ENCODE results near the gene CBFA2T3. TPM values are rescaled to one million over a fixed set of nuclear protein-coding genes. Genes with fewer than 3 reads are reported as not detected.

Gene CBFA2T3
- total and polyA plus RNA-seq, 2 of the 13 experiments (the other 11 are each of a cell fraction or from before 2014, with no cell fraction given) = 0.05 TPM; not detected in 1

DNA sequence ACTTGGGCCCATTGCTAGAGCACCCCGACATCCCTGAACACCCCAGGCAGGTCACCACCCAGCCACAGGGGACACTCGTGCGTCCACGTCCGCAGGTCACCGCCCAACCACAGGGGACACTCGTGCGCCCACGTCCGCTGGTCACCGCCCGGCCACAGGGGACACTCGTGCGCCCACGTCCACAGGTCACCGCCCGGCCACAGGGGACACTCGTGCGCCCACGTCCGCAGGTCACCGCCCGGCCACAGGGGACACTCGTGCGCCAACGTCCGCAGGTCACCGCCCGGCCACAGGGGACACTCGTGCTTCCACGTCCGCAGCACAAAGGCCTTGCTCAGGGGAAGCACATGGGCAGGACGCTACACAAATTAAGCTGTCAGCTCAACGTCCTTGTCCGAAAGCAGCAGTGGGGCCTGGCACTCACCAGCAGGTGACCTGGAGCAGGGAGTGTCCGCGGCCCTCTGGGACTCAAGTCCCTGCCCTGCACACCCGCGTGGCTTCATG lies 137.9 kb downstream of the CBFA2T3 start:
- in situ Hi-C loops (cut with HindIII; ENCODE audit: extremely low pct_ligation_motif_present, low pct_unique_long_range_greater_than_20kb) = no loop called here
- Histone ChIP-seq H3K27me3 (ENCODE audit: control insufficient read depth in 1 of 2, insufficient read depth in 2 of 2, low read length in 2 of 2) (no peaks in the 10 kb centered on the region), H2AFZ (ENCODE audit: low read length) (no peak overlapping the region), H3K79me2 (ENCODE audit: insufficient read depth, low read length) (no peaks in the 10 kb centered on the region), H3K4me3 (replicated peaks in 1 of 3; ENCODE audit: insufficient read depth in 1 of 3, low read depth in 2 of 3, low read length in 3 of 3) (no peak overlapping the region), H4K20me1 (ENCODE audit: insufficient read depth, low read length) (no peaks in the 10 kb centered on the region), H3K9me3 (ENCODE audit: low read length) (no peaks in the 10 kb centered on the region), H3K36me3 (replicated peaks in 1 of 2; ENCODE audit: control insufficient read depth in 1 of 2, insufficient read depth in 2 of 2, low read length in 2 of 2) (no peaks in the 10 kb centered on the region), H3K27ac (ENCODE audit: extremely low read length, insufficient read depth, low read length) (peak overlapping the region; percentile 7), H3K9ac (ENCODE audit: insufficient read depth, low read depth, low read length) (no peak overlapping the region), H3K4me1 (ENCODE audit: insufficient read depth, low read length) (no peaks in the 10 kb centered on the region), H3K4me2 (ENCODE audit: low read depth, low read length) (no peak overlapping the region)
- POLR2A ChIA-PET = interaction anchor here (1.0 to 1.1 kb wide), 2 partner anchors 30 to 362 kb away, joined by 3 to 5 read pairs; no protein-coding TSS in a partner anchor
- no TSS peak for BruUV-seq (replicated peaks)
- ATAC-seq (peak; percentile 33), DNase-seq (ENCODE audit: low spot score) (peak; percentile 71), FAIRE-seq (peak; percentile 76)
- intact Hi-C loops (cut with micrococcal nuclease; ENCODE audit: unreplicated experiment) = loop anchor here (1.0 kb wide), 1 partner anchor 18 kb away; the partner anchor contains the start of gene TRAPPC2L
- CTCF ChIA-PET (ENCODE audit: low intra/inter-chr PET ratio, low total read pairs) = interaction anchor here (0.6 to 2.5 kb wide), 8 partner anchors 18 to 329 kb away, joined by 3 to 22 read pairs (median 4); partner anchors contain the start of genes APRT, GALNS, RNF166 and TRAPPC2L
- WGBS (ENCODE audit: low lambda C conversion rate) = 79% methylated on average over 18 of the region's 39 CpGs
- TF ChIP-seq ZNF672 (CRISPR knock-in tag; IDR thresholded peaks at IDR 0.05) (0 out of 2 replicates have a peak, but pooled peaks have one; percentile 52), KLF13 (CRISPR knock-in tag; IDR thresholded peaks at IDR 0.05) (0 out of 2 replicates have a peak, but pooled peaks have one; percentile 62), ZFY (CRISPR knock-in tag; IDR thresholded peaks at IDR 0.05) (peak; percentile 29; the same call in 1 of the 2 replicates), FOXK1 (CRISPR knock-in tag; IDR thresholded peaks at IDR 0.05; ENCODE audit: borderline replicate concordance, low read depth) (0 out of 2 replicates have a peak, but pooled peaks have one; percentile 9), GATAD2A (CRISPR knock-in tag; IDR thresholded peaks at IDR 0.05) (peak; percentile 50; the same call in 1 of the 2 replicates), MTA1 (CRISPR knock-in tag; IDR thresholded peaks at IDR 0.05; ENCODE audit: borderline replicate concordance) (peak; percentile 89; the same call in 1 of the 2 replicates), ZMYM3 (CRISPR knock-in tag; IDR thresholded peaks at IDR 0.05) (peak; percentile 27; the same call in 1 of the 2 replicates), U2AF1 (optimal IDR thresholded peaks at IDR 0.05; ENCODE audit: low read depth, low read length) (no peak), ZMAT3 (CRISPR knock-in tag; conservative IDR thresholded peaks at IDR 0.05) (no peak), MIER2 (CRISPR knock-in tag; IDR thresholded peaks at IDR 0.05) (peak; percentile 26; the same call in 1 of the 2 replicates), ZBTB42 (CRISPR knock-in tag; IDR thresholded peaks at IDR 0.05) (no peak), SP4 (CRISPR knock-in tag; IDR thresholded peaks at IDR 0.05) (peak; percentile 54), ZNF605 (CRISPR knock-in tag; IDR thresholded peaks at IDR 0.05) (peak; percentile 25; the same call in 1 of the 2 replicates), YY1 (IDR thresholded peaks at IDR 0.05; ENCODE audit: insufficient read depth, insufficient replicate concordance, low read depth, low read length) (peak; percentile 32)
- TF ChIP-seq, protein P1, sequence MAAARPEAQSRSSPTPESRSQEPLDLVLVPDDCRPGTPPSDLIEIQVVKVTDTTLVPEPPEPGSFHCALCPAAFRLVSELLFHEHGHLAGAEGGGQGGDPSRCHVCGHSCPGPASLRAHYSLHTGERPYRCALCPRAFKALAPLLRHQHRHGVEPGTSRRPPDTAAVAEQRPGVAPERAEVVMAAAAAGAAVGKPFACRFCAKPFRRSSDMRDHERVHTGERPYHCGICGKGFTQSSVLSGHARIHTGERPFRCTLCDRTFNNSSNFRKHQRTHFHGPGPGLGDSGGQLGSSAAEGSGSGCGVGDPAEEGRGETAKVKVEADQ (CRISPR knock-in tag; IDR thresholded peaks at IDR 0.05; ENCODE audit: borderline replicate concordance) = 0 out of 2 replicates have a peak, but pooled peaks have one; percentile 22
- TF ChIP-seq, protein P2, sequence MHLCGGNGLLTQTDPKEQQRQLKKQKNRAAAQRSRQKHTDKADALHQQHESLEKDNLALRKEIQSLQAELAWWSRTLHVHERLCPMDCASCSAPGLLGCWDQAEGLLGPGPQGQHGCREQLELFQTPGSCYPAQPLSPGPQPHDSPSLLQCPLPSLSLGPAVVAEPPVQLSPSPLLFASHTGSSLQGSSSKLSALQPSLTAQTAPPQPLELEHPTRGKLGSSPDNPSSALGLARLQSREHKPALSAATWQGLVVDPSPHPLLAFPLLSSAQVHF (CRISPR knock-in tag; IDR thresholded peaks at IDR 0.05) = 0 out of 2 replicates have a peak, but pooled peaks have one; percentile 30
- TF ChIP-seq, protein P3, sequence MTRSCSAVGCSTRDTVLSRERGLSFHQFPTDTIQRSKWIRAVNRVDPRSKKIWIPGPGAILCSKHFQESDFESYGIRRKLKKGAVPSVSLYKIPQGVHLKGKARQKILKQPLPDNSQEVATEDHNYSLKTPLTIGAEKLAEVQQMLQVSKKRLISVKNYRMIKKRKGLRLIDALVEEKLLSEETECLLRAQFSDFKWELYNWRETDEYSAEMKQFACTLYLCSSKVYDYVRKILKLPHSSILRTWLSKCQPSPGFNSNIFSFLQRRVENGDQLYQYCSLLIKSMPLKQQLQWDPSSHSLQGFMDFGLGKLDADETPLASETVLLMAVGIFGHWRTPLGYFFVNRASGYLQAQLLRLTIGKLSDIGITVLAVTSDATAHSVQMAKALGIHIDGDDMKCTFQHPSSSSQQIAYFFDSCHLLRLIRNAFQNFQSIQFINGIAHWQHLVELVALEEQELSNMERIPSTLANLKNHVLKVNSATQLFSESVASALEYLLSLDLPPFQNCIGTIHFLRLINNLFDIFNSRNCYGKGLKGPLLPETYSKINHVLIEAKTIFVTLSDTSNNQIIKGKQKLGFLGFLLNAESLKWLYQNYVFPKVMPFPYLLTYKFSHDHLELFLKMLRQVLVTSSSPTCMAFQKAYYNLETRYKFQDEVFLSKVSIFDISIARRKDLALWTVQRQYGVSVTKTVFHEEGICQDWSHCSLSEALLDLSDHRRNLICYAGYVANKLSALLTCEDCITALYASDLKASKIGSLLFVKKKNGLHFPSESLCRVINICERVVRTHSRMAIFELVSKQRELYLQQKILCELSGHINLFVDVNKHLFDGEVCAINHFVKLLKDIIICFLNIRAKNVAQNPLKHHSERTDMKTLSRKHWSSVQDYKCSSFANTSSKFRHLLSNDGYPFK (CRISPR knock-in tag; IDR thresholded peaks at IDR 0.05; ENCODE audit: borderline replicate concordance) = peak; percentile 45; the same call in 1 of the 2 replicates
- TF ChIP-seq, protein P4, sequence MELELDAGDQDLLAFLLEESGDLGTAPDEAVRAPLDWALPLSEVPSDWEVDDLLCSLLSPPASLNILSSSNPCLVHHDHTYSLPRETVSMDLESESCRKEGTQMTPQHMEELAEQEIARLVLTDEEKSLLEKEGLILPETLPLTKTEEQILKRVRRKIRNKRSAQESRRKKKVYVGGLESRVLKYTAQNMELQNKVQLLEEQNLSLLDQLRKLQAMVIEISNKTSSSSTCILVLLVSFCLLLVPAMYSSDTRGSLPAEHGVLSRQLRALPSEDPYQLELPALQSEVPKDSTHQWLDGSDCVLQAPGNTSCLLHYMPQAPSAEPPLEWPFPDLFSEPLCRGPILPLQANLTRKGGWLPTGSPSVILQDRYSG (CRISPR knock-in tag; IDR thresholded peaks at IDR 0.05) = no peak

Measured in HepG2 (cell line).